Right forelimb (tissue), 1 donor: Measurements from ENCODE around the gene DTNB.
"Not testable (repeated sequence)": the region's sequence is repeated elsewhere in the genome, so short reads cannot be mapped to it uniquely, and the experiment has no call there.

Experiments
- DNase-seq: peaks from one replicate; pipeline ENCODE4 v3.0.0-alpha.2; 2018

The DTNB gene

GRCh38 chr2:25682082-25682481 lies 8.7 kb upstream of the DTNB start:
- no peak for DNase-seq

DNA sequence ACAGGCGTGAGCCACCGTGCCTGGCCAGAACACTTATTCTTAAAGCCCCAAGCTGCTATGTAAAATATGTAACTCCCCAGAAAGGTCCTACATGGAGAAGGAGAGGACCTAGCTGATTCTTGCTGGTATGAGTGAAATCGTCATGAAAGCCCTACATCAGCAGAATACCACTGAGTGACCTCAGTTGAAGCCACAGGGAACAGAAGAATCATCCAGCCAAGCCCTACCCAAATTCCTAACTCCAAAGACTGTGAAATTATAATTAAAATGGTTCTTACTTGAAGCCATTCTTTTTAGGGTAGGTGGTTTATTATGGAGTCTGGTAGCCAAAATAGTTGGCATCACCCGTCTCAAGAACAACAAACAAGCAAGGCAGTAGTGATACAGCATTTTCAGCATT lies 4.5 kb upstream of the DTNB start:
- no peak for DNase-seq

GRCh38 chr2:25674077-25674362 lies 643 bp upstream of the DTNB start:
- no peak for DNase-seq

DNA sequence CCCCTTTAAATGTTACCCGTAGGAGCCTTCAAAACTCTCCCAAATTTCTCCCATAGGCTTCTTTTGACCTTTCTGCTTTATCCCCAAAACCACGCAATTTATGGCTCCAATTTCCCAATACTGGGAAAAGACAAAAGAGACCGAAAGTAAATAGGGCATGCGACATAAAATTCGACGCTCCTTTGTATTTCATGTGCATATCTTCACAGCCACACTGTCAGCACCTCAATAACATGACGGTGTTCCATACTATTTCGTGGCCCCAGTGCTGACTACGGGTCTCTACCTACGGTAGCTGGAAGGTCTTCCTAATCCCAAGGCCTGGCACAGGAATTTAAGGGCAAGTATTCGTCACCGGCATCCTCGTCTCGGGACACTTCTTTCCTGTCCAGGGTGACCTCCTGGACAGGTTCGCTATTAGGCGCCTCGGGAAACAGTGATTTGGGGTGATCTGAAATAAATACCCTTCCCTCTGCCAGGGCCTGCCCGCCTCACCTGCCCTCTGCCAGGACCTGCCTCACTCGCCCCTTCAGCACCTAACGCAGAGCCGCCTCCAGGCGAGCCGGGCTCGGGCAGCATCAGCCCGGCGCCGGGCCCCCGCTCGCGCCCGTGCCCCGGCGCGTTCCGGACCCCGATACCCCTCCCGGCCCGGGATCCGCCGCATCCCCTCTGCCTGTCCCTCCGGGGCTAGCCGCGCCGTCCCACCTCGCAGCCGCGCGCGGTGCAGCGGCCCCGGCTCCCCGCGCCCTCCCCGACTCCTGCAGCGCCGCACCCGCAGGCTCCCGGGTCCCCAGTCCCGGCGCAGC lies 680 bp downstream of the DTNB start:
- DNase-seq: no peak

- DNase-seq: no peak
These were observed 1.8 kb downstream of the DTNB start for GRCh38 chr2:25671622-25672021.

DNA sequence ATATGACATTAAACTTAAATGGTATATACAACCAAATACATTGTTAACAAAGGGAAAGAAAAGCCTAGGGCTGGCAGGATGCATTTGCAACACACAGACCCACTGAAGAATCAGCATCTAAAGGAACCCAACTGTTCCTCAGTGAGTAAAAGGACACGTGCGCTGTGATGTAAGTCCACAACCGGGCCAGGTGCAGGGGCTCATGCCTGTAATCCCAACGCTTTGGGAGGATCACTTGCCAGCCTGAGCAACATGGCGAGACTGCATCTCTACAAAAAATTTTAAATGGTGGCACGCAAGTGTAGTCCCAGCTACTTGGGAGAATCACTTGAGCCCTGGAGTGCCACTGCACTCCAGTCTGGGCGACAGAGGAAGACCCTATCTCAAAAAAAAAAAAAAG lies 3.9 kb downstream of the DTNB start:
- DNase-seq: no peak

DNA sequence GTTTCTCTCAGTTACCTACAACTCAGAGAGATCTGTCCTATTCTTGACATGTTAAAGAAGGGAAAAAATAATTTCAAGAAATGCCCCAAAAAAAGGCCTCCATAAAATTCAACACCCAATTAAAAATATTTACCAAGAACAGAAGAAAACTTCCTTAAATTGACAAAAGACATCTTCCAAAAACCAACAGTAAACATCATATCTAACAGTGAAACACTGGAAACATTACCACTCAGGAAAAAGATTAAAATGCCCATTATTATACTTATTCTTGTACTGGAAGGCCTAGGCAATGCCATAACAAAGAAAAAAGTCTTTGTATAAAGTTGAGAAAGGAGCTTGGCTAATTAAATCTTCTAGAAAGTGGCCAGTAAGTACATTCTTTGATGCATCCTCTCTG lies 7.2 kb downstream of the DTNB start:
- DNase-seq: no peak

- not testable (repeated sequence) for DNase-seq
These were observed 7.9 kb downstream of the DTNB start for GRCh38 chr2:25665429-25665828.

DNA sequence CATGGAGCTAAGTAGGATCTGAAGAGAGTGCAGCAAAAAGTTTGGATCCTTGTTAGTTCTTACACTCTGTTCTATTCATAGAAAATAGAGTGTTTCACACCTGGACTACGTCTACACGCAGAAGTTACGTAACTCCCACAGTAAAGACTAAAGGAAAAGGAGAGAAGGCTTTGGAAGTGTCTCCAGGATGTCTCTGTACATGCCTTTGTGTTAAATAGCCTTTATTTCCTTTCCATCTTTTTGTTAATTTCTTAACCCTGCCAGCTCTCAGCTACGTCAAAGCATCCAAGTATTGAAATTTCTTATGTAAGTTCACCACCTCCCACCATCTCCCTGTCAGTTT lies 8.4 kb downstream of the DTNB start:
- no peak for DNase-seq

- peak; percentile 60 for DNase-seq
These were observed 9.0 kb downstream of the DTNB start for GRCh38 chr2:25664183-25664964.

DNA sequence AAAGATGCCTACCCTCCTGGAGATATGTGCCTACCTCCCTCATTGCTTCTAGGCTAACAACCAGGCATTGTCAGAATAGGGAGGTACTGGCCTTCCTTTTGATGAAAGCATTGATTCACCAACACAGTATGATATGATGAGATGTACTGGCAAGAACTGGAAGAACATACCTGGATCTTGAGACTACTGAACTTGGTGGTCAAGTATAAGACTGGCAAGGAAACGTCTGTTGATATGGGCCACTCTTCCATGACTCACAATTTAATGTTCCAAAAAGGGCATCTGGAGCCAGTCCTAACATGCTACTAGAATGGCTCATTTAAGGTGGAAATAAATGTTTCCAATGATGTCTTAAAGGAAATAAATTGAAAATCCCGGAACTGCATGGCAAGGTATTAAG lies 18.1 kb downstream of the DTNB start:
- DNase-seq: no peak

GRCh38 chr2:25654801-25655200 lies 18.6 kb downstream of the DTNB start:
- DNase-seq: no peak

DNA sequence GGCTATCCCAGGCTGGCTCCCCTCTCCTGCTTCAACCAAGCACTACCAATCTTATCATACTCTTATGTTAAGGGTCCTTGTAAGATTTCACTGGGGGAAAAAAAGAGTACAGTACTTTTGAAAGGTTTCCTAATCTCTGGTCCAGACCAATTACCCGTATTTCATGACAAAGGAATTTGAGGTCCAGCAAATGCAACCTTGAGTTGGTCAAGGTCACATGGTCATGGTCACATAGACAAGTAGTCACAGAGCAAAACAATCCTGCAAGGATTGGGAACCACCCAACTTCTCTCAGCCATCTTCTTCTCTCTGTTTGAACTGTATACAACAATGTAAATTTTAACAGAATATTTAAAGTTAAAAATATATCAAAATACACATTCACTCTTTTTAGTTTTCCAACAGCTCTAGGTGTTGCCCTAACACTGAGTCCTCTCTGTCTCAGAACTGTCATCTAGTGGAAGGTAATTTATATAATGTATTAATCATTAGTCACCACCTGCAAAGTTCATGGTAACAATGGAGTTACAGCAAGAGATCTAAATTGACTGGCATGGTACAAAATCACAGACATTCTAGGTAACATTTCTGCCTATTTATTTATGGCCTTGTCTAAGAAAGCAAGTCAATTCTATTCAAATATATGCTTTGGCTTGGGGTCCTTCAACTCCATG lies 21.5 kb downstream of the DTNB start:
- DNase-seq: no peak

- no peak for DNase-seq
These were observed 22.3 kb downstream of the DTNB start for GRCh38 chr2:25651066-25651465.

DNA sequence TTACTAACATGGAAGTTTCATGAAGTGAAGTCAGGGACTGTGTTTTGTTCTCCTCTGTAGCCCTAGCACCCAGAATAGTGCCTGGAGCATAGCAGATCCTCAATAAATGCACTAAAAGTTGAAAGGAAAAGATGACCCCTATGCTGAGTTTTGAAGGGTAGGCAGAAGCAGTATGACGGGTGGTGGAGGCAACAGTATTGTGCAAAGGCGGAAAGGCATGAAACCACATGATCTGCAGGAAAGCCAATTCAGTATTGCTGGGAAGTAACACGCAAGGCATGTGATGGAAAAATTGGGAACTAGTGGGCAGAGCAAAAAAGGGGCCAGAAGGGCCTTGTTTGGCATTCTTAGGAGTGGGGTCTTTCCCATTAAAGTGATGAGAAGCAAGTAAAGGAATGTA lies 23.1 kb downstream of the DTNB start:
- no peak for DNase-seq

DNA sequence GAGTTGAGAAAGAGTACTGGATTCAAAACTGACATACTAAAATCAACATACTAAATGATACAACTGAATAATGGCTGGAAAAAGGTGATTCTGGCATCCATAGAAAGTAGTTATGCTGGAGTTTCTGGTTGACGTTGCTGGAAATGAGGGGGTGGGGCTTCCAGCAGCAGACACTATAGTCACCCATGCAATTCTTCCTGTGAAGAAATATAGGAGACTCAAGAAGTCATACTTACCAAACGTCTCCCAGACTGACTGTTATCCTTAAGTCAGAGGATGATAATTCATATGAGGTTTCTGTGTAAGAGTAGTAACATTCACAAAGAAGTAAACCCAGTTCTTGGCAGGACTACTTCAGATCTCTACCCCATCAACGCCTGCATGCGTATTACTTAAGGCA lies 23.6 kb downstream of the DTNB start:
- no peak for DNase-seq

GRCh38 chr2:25642298-25642697 lies 31.1 kb downstream of the DTNB start:
- DNase-seq: no peak

DNA sequence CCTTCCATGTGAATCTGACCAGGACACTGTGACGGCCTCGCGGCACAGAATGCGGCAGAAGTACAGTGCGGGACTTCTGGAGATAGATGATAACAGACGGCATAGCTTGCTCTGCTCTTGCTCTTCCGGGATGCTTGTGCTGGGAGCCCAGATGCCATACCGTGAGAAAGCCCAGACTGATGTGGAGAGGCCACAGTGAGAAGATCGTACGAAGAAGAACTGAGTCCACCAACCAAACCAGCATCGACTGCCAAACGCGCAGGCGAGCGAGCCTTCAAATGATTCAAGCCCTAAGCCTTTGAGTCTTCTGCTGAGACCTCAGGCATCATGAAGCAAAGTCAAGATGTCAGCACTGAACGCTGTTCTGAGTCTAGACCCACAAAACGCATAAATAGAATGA lies 33.7 kb downstream of the DTNB start:
- DNase-seq: no peak

GRCh38 chr2:25639131-25639530 lies 34.2 kb downstream of the DTNB start:
- no peak for DNase-seq

GRCh38 chr2:25635797-25636196 lies 37.6 kb downstream of the DTNB start:
- no peak for DNase-seq

- not testable (repeated sequence) for DNase-seq
These were observed 39.6 kb downstream of the DTNB start for GRCh38 chr2:25633801-25634200.

- DNase-seq: no peak
These were observed 41.0 kb downstream of the DTNB start for GRCh38 chr2:25632396-25632795.

- DNase-seq: no peak
These were observed 48.7 kb downstream of the DTNB start for GRCh38 chr2:25624635-25625034.

DNA sequence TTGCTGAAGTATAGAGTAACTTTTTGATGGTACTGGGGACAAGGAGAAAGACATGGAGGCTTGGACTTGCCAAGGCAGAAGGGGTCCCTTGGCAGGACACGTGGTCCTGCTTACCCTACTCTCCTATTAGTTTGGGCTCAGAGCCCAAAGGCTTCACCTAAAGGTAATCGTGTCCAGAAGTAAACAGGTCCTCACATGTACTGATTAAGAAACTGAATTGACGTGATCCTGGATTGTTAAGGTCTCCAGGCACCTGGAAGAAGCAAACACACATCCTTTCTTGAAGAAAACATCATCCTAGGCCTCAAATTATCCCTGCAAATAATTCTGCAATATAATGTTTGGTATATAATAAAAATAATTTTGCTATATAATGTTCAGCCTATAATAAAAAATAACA lies 50.0 kb downstream of the DTNB start:
- DNase-seq: no peak
